ENCODE results near the gene UBAC2. TPM values are rescaled to one million over a fixed set of nuclear protein-coding genes. Genes with fewer than 3 reads are reported as not detected.

The UBAC2 gene
- total RNA-seq, 1 experiment from 2014 or later = 45.8 TPM

DNA sequence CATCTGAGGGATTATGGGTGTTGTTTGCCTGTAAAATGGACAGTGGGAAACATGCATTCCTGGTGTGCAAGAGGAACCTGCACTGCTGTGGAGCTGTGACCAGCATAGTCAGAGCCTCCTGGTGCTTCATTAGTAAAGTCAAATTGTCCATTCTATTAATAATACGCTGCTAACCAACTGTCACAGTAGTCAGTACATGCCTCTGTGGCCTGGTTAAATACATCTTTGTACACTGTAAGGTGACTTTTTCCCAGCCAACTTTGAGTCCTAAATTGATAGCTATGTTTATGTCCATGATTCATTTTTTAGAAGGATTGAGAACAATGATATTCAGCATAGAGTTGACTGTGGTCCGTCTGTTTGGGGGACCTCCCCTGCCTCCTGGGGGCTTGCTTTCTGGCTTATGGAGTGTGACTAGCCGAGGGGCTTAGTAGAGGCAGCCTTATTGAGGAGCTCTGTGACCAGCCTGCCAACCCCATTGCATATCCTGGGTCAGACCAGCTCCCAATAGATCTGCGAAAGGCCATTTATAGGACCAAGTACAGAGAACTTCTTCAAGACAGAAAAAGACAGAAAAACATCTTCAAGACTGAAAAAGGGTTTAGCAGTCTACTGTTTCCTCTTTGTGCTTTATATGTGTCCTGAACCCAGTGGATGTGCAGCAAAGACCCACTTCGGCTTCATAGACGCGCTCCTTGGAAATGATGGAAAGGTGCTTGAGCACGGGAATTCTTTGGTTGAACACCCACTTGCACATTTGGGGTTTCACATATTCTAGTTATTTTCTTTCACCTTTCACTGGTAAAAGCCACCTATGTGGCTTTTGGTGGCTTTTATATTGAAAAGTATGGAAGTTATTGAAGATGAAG lies 102.2 kb downstream of the UBAC2 start:
- intact Hi-C loops (cut with micrococcal nuclease; ENCODE audit: unreplicated experiment) = no loop called here
- POLR2A ChIA-PET (ENCODE audit: low non-redundant PET) = no interaction called here

DNA sequence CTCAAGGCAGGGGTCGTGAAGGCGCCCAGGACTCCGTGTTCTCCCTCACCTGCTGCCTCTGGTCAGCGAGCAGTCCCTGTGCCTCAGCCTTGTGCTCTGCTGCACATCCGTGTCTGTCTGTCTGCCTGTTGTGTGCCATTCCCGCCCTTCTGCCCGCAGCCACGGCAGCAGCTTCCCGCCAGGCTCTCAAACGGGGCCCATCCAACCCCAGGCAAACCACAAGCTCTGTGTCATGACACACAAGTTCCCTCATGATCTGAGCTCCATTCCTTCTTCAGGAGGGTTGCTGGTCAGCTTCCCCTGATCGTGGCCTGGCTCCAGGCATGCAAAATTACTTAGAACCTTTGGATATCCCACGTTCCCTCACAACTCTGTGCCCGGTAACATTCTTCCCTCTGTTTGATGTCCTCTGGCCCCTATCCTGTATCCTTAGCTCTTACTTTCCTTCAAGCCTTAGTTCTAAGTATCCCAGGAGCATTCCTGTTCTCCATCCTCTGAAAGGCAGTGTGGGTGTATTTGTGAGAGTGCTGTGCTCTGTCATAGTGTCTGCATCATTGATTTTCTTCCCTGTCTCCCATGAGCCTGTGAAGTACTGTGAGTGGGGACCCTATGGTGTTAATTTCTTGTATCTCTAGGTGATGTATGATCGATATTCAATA lies 103.3 kb downstream of the UBAC2 start:
- no TSS peak for BruUV-seq (replicated peaks)
- intact Hi-C loops (cut with micrococcal nuclease; ENCODE audit: unreplicated experiment) = no loop called here
- Histone ChIP-seq H3K4me3 (ENCODE audit: low read depth, low read length, poor library complexity, severe bottlenecking) (no peak overlapping the region), H3K9me3 (ENCODE audit: low read depth, low read length, poor library complexity, severe bottlenecking) (no peaks in the 10 kb centered on the region), H3K27ac (ENCODE audit: low read depth, low read length, poor library complexity, severe bottlenecking) (no peak overlapping the region), H3K36me3 (ENCODE audit: insufficient read depth, low read length, poor library complexity, severe bottlenecking) (no peaks in the 10 kb centered on the region), H3K4me1 (ENCODE audit: insufficient read depth, low read length, poor library complexity, severe bottlenecking) (no peaks in the 10 kb centered on the region), H3K27me3 (replicated peaks; ENCODE audit: insufficient read depth, low read depth, low read length, poor library complexity) (no peaks in the 10 kb centered on the region)
- ChIA-PET POLR2A (ENCODE audit: low non-redundant PET) (no interaction called here), CTCF (interaction anchor here (0.7 kb wide), 1 partner anchor 34 kb away, joined by 3 read pairs; no protein-coding TSS in a partner anchor)
- no peak for DNase-seq (ENCODE audit: low spot score)
- TF ChIP-seq, protein P1, sequence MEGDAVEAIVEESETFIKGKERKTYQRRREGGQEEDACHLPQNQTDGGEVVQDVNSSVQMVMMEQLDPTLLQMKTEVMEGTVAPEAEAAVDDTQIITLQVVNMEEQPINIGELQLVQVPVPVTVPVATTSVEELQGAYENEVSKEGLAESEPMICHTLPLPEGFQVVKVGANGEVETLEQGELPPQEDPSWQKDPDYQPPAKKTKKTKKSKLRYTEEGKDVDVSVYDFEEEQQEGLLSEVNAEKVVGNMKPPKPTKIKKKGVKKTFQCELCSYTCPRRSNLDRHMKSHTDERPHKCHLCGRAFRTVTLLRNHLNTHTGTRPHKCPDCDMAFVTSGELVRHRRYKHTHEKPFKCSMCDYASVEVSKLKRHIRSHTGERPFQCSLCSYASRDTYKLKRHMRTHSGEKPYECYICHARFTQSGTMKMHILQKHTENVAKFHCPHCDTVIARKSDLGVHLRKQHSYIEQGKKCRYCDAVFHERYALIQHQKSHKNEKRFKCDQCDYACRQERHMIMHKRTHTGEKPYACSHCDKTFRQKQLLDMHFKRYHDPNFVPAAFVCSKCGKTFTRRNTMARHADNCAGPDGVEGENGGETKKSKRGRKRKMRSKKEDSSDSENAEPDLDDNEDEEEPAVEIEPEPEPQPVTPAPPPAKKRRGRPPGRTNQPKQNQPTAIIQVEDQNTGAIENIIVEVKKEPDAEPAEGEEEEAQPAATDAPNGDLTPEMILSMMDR (conservative IDR thresholded peaks at IDR 0.05; ENCODE audit: low read depth, low read length) = no peak
- no peak for TF ChIP-seq EZH2 (IDR thresholded peaks at IDR 0.05; ENCODE audit: borderline replicate concordance, low read depth, low read length, poor library complexity, severe bottlenecking)

More for the DNA sequence above, 102.2 kb downstream of the UBAC2 start:
- H3K4me3 ChIP-seq (ENCODE audit: low read depth, low read length, poor library complexity, severe bottlenecking) = no peak overlapping the region
- no peaks in the 10 kb centered on the region for H3K36me3 ChIP-seq (ENCODE audit: insufficient read depth, low read length, poor library complexity, severe bottlenecking)
- no TSS peak for BruUV-seq (replicated peaks)
- H3K4me1 ChIP-seq (ENCODE audit: insufficient read depth, low read length, poor library complexity, severe bottlenecking) = no peaks in the 10 kb centered on the region
- H3K27me3 ChIP-seq (replicated peaks; ENCODE audit: insufficient read depth, low read depth, low read length, poor library complexity) = no peaks in the 10 kb centered on the region
- no peak for DNase-seq (ENCODE audit: low spot score)
- no peak overlapping the region for H3K27ac ChIP-seq (ENCODE audit: low read depth, low read length, poor library complexity, severe bottlenecking)
- TF ChIP-seq, protein P1 (conservative IDR thresholded peaks at IDR 0.05; ENCODE audit: low read depth, low read length) = no peak
- no peak for TF ChIP-seq EZH2 (IDR thresholded peaks at IDR 0.05; ENCODE audit: borderline replicate concordance, low read depth, low read length, poor library complexity, severe bottlenecking)
- CTCF ChIA-PET = no interaction called here
- no peaks in the 10 kb centered on the region for H3K9me3 ChIP-seq (ENCODE audit: low read depth, low read length, poor library complexity, severe bottlenecking)

DNA sequence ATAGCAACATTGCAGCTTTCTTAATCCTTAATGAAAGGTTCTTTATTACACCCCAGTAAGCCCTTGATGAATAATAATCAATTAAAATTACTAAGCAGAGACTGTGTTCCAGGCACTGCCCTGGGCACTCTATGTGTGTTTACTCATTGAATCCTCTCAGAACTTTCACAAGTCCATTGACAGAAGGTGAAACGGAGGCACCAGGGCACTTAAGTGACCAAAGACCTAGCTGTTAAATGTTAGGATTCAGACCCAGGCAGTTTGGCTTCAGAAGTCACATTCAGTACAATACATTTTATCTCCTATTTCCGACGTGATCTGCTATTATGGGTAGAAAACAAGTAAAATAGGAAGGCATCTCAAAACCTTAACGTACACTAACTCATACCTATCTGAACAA lies 103.9 kb downstream of the UBAC2 start:
- no peaks in the 10 kb centered on the region for H3K9me3 ChIP-seq (ENCODE audit: low read depth, low read length, poor library complexity, severe bottlenecking)
- no TSS peak for BruUV-seq (replicated peaks)

More for the DNA sequence above, 103.9 kb downstream of the UBAC2 start:
- intact Hi-C loops (cut with micrococcal nuclease; ENCODE audit: unreplicated experiment) = no loop called here
- Histone ChIP-seq H3K4me3 (ENCODE audit: low read depth, low read length, poor library complexity, severe bottlenecking) (no peak overlapping the region), H3K27ac (ENCODE audit: low read depth, low read length, poor library complexity, severe bottlenecking) (no peak overlapping the region), H3K27me3 (replicated peaks; ENCODE audit: insufficient read depth, low read depth, low read length, poor library complexity) (no peaks in the 10 kb centered on the region), H3K4me1 (ENCODE audit: insufficient read depth, low read length, poor library complexity, severe bottlenecking) (no peaks in the 10 kb centered on the region), H3K36me3 (ENCODE audit: insufficient read depth, low read length, poor library complexity, severe bottlenecking) (no peaks in the 10 kb centered on the region)
- no peak for DNase-seq (ENCODE audit: low spot score)
- TF ChIP-seq, protein P1 (conservative IDR thresholded peaks at IDR 0.05; ENCODE audit: low read depth, low read length) = no peak
- TF ChIP-seq EZH2 (IDR thresholded peaks at IDR 0.05; ENCODE audit: borderline replicate concordance, low read depth, low read length, poor library complexity, severe bottlenecking) = no peak
- ChIA-PET POLR2A (ENCODE audit: low non-redundant PET) (no interaction called here), CTCF (no interaction called here)
